Loucy (cell line): ENCODE measurements around the gene RHOG.
"Not testable (repeated sequence)": the region's sequence is repeated elsewhere in the genome, so short reads cannot be mapped to it uniquely, and the experiment has no call there.

Experiments used
- H2AFZ ChIP-seq: fragments of 200-600 bp; sonication (generic); 2 replicates; pipeline ENCODE4 v1.6.0; 2016; ENCODE audit warnings: antibody characterized with exemption, mild to moderate bottlenecking, low read length, moderate library complexity
- H3F3A ChIP-seq: fragments of 200-600 bp; 2 replicates; pipeline ENCODE4 v1.6.0; 2016; ENCODE audit warnings: antibody characterized with exemption, low read depth, mild to moderate bottlenecking
- H3K27me3 ChIP-seq: fragments of 200-600 bp; sonication (generic); 2 replicates; pipeline ENCODE4 v1.6.1; 2014; ENCODE audit warnings: low read length, mild to moderate bottlenecking; ENCODE audit not compliant: insufficient read depth, poor library complexity, severe bottlenecking
- H3K36me3 ChIP-seq: fragments of 200-600 bp; sonication (generic); 2 replicates; pipeline ENCODE4 v1.6.1; 2016; ENCODE audit warnings: low read length; ENCODE audit not compliant: insufficient read depth
- H3K4me1 ChIP-seq: fragments of 200-600 bp; sonication (generic); 2 replicates; pipeline ENCODE4 v1.5.1; 2014; ENCODE audit warnings: low read length, mild to moderate bottlenecking; ENCODE audit not compliant: insufficient read depth, poor library complexity, severe bottlenecking
- H3K4me2 ChIP-seq: fragments of 200-600 bp; sonication (generic); 2 replicates; pipeline ENCODE4 v1.6.0; 2014; ENCODE audit warnings: antibody characterized with exemption, low read length, low read depth, mild to moderate bottlenecking; ENCODE audit not compliant: poor library complexity, severe bottlenecking
- H3K4me3 ChIP-seq: fragments of 200-600 bp; sonication (generic); 2 replicates; pipeline ENCODE4 v1.5.1; 2014; ENCODE audit warnings: low read length, mild to moderate bottlenecking, mixed read lengths; ENCODE audit not compliant: poor library complexity, severe bottlenecking
- H3K79me2 ChIP-seq: fragments of 200-600 bp; sonication (generic); 2 replicates; pipeline ENCODE4 v1.6.1; 2014; ENCODE audit warnings: low read length; ENCODE audit not compliant: insufficient read depth
- H3K9ac ChIP-seq: fragments of 200-600 bp; sonication (generic); 2 replicates; pipeline ENCODE4 v1.6.0; 2014; ENCODE audit warnings: mild to moderate bottlenecking, low read depth, low read length, moderate library complexity; ENCODE audit not compliant: poor library complexity, severe bottlenecking
- H3K9me2 ChIP-seq: fragments of 200-600 bp; sonication (generic); replicated peaks from 2 replicates; pipeline ENCODE4 v1.6.1; 2016; ENCODE audit warnings: low read depth, low read length, mixed read lengths
- H3K9me3 ChIP-seq: fragments of 200-600 bp; sonication (generic); 2 replicates; pipeline ENCODE4 v1.6.1; 2014; ENCODE audit warnings: mild to moderate bottlenecking, antibody characterized with exemption, low read length, low read depth; ENCODE audit not compliant: insufficient read depth
- H4K20me1 ChIP-seq: fragments of 200-600 bp; sonication (generic); 2 replicates; pipeline ENCODE4 v1.6.0; 2014; ENCODE audit warnings: antibody characterized with exemption, low read length, mild to moderate bottlenecking; ENCODE audit not compliant: insufficient read depth, poor library complexity, severe bottlenecking
- CTCF ChIP-seq: fragments of 200-600 bp; sonication (generic); conservative IDR thresholded peaks from 2 replicates; pipeline ENCODE4 v1.5.1; 2014; ENCODE audit warnings: mild to moderate bottlenecking, antibody characterized with exemption, low read length
- EZH2phosphoT487 ChIP-seq: fragments of 200-600 bp; IDR thresholded peaks from 2 replicates; pipeline ENCODE4 v1.6.1; 2018; ENCODE audit warnings: antibody characterized with exemption, mild to moderate bottlenecking, moderate library complexity, borderline replicate concordance

Gene RHOG

GRCh38 chr11:3796346-3796745 lies 44.4 kb downstream of the RHOG start:
- peak overlapping the region; percentile 95 for H3K4me2 ChIP-seq
- peaks cover 36% of the 10 kb centered on the region for H3K4me1 ChIP-seq
- peaks cover 76% of the 10 kb centered on the region for H3K79me2 ChIP-seq
- no peaks in the 10 kb centered on the region for H3K9me3 ChIP-seq
- no peak overlapping the region for H2AFZ ChIP-seq
- no peaks in the 10 kb centered on the region for H3K9me2 ChIP-seq
- peak overlapping the region; percentile 98 for H3K9ac ChIP-seq
- no peaks in the 10 kb centered on the region for H3F3A ChIP-seq
- H3K27me3 ChIP-seq, result peaks cover 6% of the 10 kb centered on the region
- H3K36me3 ChIP-seq, result peaks cover 15% of the 10 kb centered on the region; the same call in 1 of the 2 replicates
- peak overlapping the region; percentile 100 for H3K4me3 ChIP-seq
- no peak for TF ChIP-seq CTCF
- no peak for TF ChIP-seq EZH2phosphoT487
- H4K20me1 ChIP-seq, result peaks cover 47% of the 10 kb centered on the region

GRCh38 chr11:3796002-3796311 lies 44.8 kb downstream of the RHOG start:
- TF ChIP-seq CTCF (no peak), EZH2phosphoT487 (no peak)
- peak overlapping the region; percentile 100 for H3K4me3 ChIP-seq

GRCh38 chr11:3795131-3796001 lies 45.4 kb downstream of the RHOG start:
- peak overlapping the region; percentile 98 for H3K9ac ChIP-seq
- peaks cover 41% of the 10 kb centered on the region for H3K4me1 ChIP-seq
- no peak for TF ChIP-seq CTCF
- TF ChIP-seq EZH2phosphoT487, result no peak
- H2AFZ ChIP-seq, result no peak overlapping the region
- H3K4me2 ChIP-seq, result peak overlapping the region; percentile 95
- peak overlapping the region; percentile 100 for H3K4me3 ChIP-seq
- peaks cover 6% of the 10 kb centered on the region for H3K27me3 ChIP-seq
- H3K9me3 ChIP-seq, result no peaks in the 10 kb centered on the region
- H4K20me1 ChIP-seq, result peaks cover 53% of the 10 kb centered on the region
- H3F3A ChIP-seq, result no peaks in the 10 kb centered on the region
- H3K36me3 ChIP-seq, result peaks cover 15% of the 10 kb centered on the region; the same call in 1 of the 2 replicates
- peaks cover 86% of the 10 kb centered on the region for H3K79me2 ChIP-seq
- H3K9me2 ChIP-seq, result no peaks in the 10 kb centered on the region

More at GRCh38 chr11:3796002-3796311, 44.8 kb downstream of the RHOG start:
- peaks cover 6% of the 10 kb centered on the region for H3K27me3 ChIP-seq
- peak overlapping the region; percentile 95 for H3K4me2 ChIP-seq
- no peaks in the 10 kb centered on the region for H3F3A ChIP-seq
- H3K79me2 ChIP-seq, result peaks cover 80% of the 10 kb centered on the region
- peaks cover 15% of the 10 kb centered on the region; the same call in 1 of the 2 replicates for H3K36me3 ChIP-seq
- H4K20me1 ChIP-seq, result peaks cover 47% of the 10 kb centered on the region
- no peaks in the 10 kb centered on the region for H3K9me2 ChIP-seq
- H2AFZ ChIP-seq, result no peak overlapping the region
- no peaks in the 10 kb centered on the region for H3K9me3 ChIP-seq
- H3K9ac ChIP-seq, result peak overlapping the region; percentile 98
- H3K4me1 ChIP-seq, result peaks cover 36% of the 10 kb centered on the region

DNA sequence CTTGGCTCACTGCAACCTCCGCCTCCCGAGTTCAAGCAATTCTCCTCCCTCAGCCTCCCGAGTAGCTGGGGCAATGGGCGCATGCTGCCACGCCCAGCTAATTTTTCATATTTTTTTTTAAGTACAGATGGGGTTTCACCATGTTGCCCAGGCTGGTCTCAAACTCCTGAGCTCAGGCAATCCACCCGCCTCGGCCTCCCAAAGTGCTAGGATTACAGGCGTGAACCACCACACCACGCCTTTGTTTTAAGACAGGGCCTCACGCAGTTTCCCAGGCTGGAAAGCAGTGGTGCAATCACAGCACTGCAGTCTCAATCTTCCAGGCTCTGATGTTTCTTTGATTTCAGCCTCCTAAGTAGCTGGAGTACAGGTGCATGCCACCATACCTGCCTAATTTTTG lies 46.4 kb downstream of the RHOG start:
- H3K9ac ChIP-seq, result peak overlapping the region; percentile 98

More for the DNA sequence above, 46.4 kb downstream of the RHOG start:
- Histone ChIP-seq H3K4me2 (peak overlapping the region; percentile 95), H3K36me3 (peaks cover 15% of the 10 kb centered on the region; the same call in 1 of the 2 replicates), H3K79me2 (peaks cover 94% of the 10 kb centered on the region), H3K4me1 (peaks cover 49% of the 10 kb centered on the region), H4K20me1 (peaks cover 60% of the 10 kb centered on the region), H3K4me3 (peak overlapping the region; percentile 100)
- H3F3A ChIP-seq, H3K9me3 ChIP-seq, H3K27me3 ChIP-seq, H2AFZ ChIP-seq, H3K9me2 ChIP-seq: not testable (repeated sequence)
